Immature natural killer cell (primary cell): ENCODE measurements around the gene LIPC. TPM values are rescaled to one million over a fixed set of nuclear protein-coding genes. Genes with fewer than 3 reads are reported as not detected.

Experiments used
- DNase-seq, 3 donors: peaks; one replicate each; pipeline ENCODE4 v3.0.0; 2022; ENCODE audit warnings: mixed read lengths in 1 of 3
- H3K27ac Mint-ChIP-seq, 6 donors: one replicate each; pipeline ENCODE4 v1.8.0; 2020; ENCODE audit warnings: mixed read lengths in 6 of 6, mild to moderate bottlenecking in 5 of 6, inconsistent platforms in 4 of 6, moderate library complexity in 3 of 6
- H3K27me3 Mint-ChIP-seq, 3 donors: one replicate each; pipeline ENCODE4 v1.8.0; 2020 to 2021; ENCODE audit warnings: low read depth in 3 of 3, mild to moderate bottlenecking in 3 of 3, mixed read lengths in 3 of 3, moderate library complexity in 3 of 3, inconsistent platforms in 1 of 3
- H3K36me3 Mint-ChIP-seq, 3 donors: one replicate each; pipeline ENCODE4 v1.8.0; 2020; ENCODE audit warnings: mixed read lengths in 3 of 3, inconsistent platforms in 2 of 3, mild to moderate bottlenecking in 2 of 3
- H3K4me1 Mint-ChIP-seq, 2 donors: one replicate each; pipeline ENCODE4 v1.8.0; 2020; ENCODE audit warnings: inconsistent platforms in 2 of 2, mild to moderate bottlenecking in 2 of 2, mixed read lengths in 2 of 2, moderate library complexity in 1 of 2
- H3K4me3 Mint-ChIP-seq, 5 donors: one replicate each; pipeline ENCODE4 v1.8.0; 2020; ENCODE audit warnings: mild to moderate bottlenecking in 5 of 5, mixed read lengths in 5 of 5, inconsistent platforms in 3 of 5, moderate library complexity in 3 of 5
- H3K9me3 Mint-ChIP-seq, 6 donors: one replicate each; pipeline ENCODE4 v1.8.0; 2020; ENCODE audit warnings: mild to moderate bottlenecking in 6 of 6, mixed read lengths in 6 of 6, inconsistent platforms in 4 of 6, moderate library complexity in 3 of 6
- polyA plus RNA-seq, 3 donors: library from polyadenylated mRNA; unstranded; fragments of 300-500 nt; fragmentation: Illumina TruSeq; gene quantifications; one replicate each; pipeline ENCODE4 v1.2.3, GENCODE V29; 2021

LIPC gene
- polyA plus RNA-seq, 3 donors from 2014 or later = 2.4 to 6.8 (median 2.8) TPM

DNA sequence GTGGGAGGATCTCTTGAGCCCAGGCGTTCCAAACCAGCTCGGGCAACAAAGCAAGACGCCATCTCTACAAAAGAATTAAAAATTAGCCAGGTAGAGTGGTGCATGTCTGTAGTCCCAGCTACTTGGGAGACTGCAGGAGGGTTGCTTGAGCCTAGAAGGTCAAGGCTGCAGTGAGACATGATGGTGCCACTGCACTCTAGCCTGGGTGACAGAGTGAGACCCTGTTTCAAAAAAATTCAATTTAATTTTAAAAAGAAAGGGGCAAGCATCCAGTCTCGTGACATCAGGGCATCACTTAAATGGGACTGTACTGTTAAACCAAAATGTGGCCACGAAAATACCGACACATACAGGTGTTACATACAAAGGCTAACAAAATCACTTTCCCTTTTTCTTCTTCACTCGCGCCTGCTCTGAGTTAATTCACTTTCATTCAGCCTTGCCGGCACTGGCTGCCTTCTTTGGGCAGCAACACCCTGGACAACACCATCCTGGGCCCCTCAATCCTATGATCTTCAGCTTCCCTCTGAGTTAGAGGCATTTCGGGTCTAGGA, 121.7 kb downstream of the LIPC start:
- H3K36me3 Mint-ChIP-seq = peaks cover 0 to 4% (median 0%) of the 10 kb centered on the region in 3 donors
- peak overlapping the region; percentile 35 to 74 (median 57) for H3K4me3 Mint-ChIP-seq
- DNase-seq = peak; percentile 56 to 65 (median 58)
- H3K9me3 Mint-ChIP-seq = no peaks in the 10 kb centered on the region
- H3K27me3 Mint-ChIP-seq = peaks cover 7 to 14% (median 13%) of the 10 kb centered on the region in 3 donors
- H3K27ac Mint-ChIP-seq = peak overlapping the region in 5 of 6 donors; percentile 34 to 80 (median 59)
- H3K4me1 Mint-ChIP-seq = peaks cover 45 to 46% of the 10 kb centered on the region in 2 donors

DNA sequence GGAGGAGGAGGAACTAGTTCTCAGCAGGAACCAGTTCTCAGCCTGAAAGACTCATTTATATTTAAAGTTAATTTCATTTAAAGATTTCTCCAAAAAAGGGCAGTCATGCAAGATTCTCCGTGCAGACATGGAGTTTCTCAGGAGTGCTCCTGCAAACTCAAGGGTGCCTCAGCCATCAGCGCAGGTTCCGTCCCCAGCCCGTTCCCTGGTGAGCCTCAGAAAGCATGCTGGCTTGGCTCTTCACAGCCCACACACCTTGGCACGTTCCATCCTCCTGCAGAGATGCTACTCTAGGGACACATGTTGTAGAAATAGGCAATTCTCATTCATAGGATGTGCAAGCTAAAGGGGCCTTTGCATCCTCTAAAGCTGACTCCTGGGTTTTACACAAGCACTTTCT, 123.0 kb downstream of the LIPC start:
- Mint-ChIP-seq H3K4me1 (peaks cover 40 to 45% of the 10 kb centered on the region in 2 donors), H3K4me3 (no peak overlapping the region), H3K27ac (no peak overlapping the region), H3K9me3 (no peaks in the 10 kb centered on the region), H3K36me3 (peaks cover 0 to 4% (median 0%) of the 10 kb centered on the region in 3 donors), H3K27me3 (peaks cover 7 to 13% (median 13%) of the 10 kb centered on the region in 3 donors)
- no peak for DNase-seq

DNA sequence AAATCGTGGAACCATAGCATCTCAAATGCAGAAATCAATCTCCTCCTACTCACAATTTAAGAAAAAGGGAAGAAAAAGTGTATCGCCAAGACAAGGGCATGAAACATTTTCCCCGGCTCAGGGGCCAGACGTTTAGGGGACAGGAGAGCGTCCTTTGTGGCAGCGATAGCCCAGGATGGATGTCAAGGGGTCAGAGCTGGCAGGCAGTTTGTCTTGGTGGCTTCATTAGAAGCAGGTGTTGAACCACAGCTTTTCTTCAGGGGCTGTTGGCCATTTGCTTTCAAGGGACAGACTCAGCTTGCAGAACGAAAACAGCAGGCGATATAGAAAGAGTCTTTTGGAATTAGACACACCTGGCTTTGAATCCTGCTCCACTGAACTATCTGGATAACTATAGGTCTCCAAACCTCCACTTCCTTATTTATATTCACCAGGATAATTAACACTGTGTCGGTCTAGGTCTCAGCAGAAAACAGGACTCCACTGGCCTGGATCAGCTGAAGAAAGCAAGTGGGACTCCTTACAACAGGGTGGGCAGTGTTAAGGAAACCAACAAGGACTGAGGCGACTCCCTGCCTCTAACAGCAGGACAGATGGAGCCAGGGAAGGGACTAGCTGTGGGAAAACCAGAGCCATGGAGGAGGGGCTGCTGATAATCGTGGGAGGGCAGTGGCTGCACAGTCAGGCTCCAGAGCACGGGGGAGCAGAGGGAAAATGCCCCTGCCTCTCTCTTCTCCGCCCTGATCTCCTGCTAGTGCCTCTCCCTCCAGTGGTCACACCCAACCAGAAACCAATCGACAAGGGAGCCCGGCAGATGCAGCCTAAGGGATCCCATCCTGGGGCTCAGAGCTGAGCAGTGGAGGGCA, 123.6 kb downstream of the LIPC start:
- Mint-ChIP-seq H3K27me3 (peaks cover 6 to 13% (median 11%) of the 10 kb centered on the region in 3 donors), H3K27ac (no peak overlapping the region), H3K4me1 (peaks cover 34 to 39% of the 10 kb centered on the region in 2 donors), H3K9me3 (no peaks in the 10 kb centered on the region), H3K4me3 (no peak overlapping the region), H3K36me3 (peaks cover 0 to 4% (median 0%) of the 10 kb centered on the region in 3 donors)
- no peak for DNase-seq

DNA sequence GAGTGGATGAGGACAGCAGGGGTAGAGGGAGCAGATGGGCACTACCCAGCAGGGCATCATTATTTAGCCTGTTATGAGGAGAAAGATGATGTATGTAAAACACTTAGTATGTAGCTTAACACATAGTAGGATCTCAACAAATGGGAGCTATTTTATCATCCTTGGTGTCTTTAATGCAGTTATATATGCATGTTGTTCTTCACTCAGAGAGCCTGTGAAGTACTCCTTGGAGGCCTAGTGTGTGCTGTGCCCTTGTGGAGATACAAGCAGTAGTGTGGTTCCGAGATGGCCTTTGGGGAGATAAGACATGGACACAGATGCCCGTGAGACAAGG, 124.2 kb downstream of the LIPC start:
- peaks cover 0 to 3% (median 0%) of the 10 kb centered on the region in 3 donors for H3K36me3 Mint-ChIP-seq
- H3K27ac Mint-ChIP-seq = no peak overlapping the region
- no peak overlapping the region for H3K4me3 Mint-ChIP-seq

DNA sequence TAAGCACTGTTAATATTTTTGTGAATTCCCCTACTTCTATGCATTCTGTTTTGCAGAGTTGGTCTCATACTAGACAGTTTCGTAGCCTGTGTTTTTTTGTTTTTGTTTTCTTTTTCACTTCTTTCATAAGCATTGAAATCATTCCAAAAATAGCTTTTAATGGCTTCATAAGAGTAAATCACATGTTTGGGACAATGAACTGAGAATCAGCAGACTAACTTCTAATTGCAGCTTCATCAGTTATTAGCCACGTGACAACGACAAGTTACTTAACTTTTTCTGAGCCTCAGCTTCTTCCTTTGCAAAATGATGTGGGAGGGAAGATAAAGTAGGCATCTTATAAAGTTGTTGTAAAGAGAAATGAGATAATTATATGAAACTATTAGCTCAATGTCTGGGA, 124.8 kb downstream of the LIPC start:
- Mint-ChIP-seq H3K4me3 (no peak overlapping the region), H3K27ac (no peak overlapping the region), H3K9me3 (peaks cover 0 to 2% (median 0%) of the 10 kb centered on the region in 6 donors), H3K36me3 (no peaks in the 10 kb centered on the region), H3K4me1 (peaks cover 23 to 27% of the 10 kb centered on the region in 2 donors), H3K27me3 (peaks cover 4 to 11% (median 6%) of the 10 kb centered on the region in 3 donors)
- DNase-seq = no peak

More for the DNA sequence above, 124.2 kb downstream of the LIPC start:
- peaks cover 29 to 33% of the 10 kb centered on the region in 2 donors for H3K4me1 Mint-ChIP-seq
- H3K27me3 Mint-ChIP-seq = peaks cover 4 to 13% (median 7%) of the 10 kb centered on the region in 3 donors
- no peak for DNase-seq
- peaks cover 0 to under 1% (median 0%) of the 10 kb centered on the region in 6 donors for H3K9me3 Mint-ChIP-seq

DNA sequence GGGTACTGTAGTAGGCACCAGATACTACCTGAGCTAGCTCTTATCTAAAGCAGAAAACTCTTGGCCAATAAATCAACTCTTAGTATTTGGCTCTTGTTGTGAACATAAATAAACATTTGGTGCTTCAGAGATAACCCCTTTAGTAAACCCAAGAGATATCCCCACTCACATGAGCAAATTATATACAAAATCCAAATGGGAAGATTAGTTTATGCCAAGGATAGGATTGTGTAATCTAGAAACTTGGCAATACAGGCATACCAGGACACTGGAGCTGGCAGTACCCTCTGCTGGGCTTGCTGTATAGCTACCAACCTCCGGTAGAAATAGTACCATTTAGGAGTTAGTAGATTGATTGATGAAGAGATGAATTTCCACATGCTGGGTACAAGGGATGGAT, 127.0 kb downstream of the LIPC start:
- DNase-seq = no peak
- H3K4me3 Mint-ChIP-seq = no peak overlapping the region
- H3K4me1 Mint-ChIP-seq = peaks cover under 1 to 5% of the 10 kb centered on the region in 2 donors
- H3K27me3 Mint-ChIP-seq = peaks cover 2 to 6% (median 4%) of the 10 kb centered on the region in 3 donors
- peaks cover 0 to 2% (median 0%) of the 10 kb centered on the region in 6 donors for H3K9me3 Mint-ChIP-seq
- H3K27ac Mint-ChIP-seq = no peak overlapping the region
- H3K36me3 Mint-ChIP-seq = peaks cover 0 to 3% (median 3%) of the 10 kb centered on the region in 3 donors

DNA sequence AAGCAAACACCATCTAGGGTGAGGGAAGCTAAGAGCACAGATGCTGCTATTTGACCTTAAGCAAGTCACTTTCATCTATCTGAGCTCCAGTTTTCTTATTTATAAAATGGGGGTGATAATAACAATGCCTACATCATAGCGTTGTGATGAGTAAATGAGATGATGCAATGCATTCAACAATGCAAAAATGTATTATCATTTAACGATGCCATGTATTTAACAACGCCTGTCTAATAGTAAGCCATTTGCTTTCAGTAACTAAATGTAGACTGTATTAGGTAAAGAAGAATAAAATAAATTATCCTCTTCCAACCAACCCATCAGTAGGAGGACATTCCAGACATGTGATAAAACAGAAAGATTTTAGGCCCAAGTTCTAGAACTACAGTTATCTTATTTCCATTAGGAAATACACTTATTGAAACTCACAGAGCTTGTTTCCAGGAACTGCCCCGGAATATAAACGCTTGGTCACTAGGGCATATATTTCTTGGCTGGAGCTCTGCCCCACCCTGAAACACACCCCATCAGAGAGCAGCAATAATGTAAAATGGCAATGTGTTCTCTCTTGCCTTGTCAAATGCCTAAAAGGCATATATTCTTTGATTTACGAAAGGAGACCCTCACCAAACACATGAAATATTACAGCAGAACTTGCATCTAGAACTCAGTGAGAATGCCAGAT, 128.3 kb downstream of the LIPC start:
- no peaks in the 10 kb centered on the region for H3K4me1 Mint-ChIP-seq
- H3K9me3 Mint-ChIP-seq = peaks cover 0 to 2% (median 0%) of the 10 kb centered on the region in 6 donors
- H3K27ac Mint-ChIP-seq = no peak overlapping the region
- H3K27me3 Mint-ChIP-seq = peaks cover 2 to 6% (median 2%) of the 10 kb centered on the region in 3 donors
- peaks cover 1 to 6% (median 3%) of the 10 kb centered on the region in 3 donors for H3K36me3 Mint-ChIP-seq
- H3K4me3 Mint-ChIP-seq = no peak overlapping the region
- no peak for DNase-seq

DNA sequence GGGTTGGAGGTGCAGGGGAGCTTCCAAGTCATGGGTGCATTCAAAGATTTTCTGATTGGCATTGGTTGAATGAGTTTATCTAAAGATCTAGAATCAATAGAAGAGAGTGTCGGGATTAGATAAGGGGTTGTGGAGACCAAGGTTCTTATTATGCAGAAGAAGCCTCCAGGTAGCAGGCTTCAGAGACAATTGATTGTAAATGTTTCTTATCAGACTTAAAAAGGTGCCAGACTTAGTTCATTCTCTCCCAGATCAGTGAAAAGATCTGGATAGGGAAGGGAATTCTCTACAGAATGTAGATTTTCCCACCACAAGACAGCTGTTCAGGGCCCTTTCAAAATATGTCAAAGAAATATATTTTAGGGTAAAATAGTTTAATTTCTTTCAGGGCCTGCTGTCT, 129.5 kb downstream of the LIPC start:
- peaks cover 3 to 8% (median 7%) of the 10 kb centered on the region in 3 donors for H3K36me3 Mint-ChIP-seq
- H3K27ac Mint-ChIP-seq = peak overlapping the region in 2 of 6 donors; percentile 6 to 32
- peaks cover 0 to 2% (median 0%) of the 10 kb centered on the region in 6 donors for H3K9me3 Mint-ChIP-seq
- no peak overlapping the region for H3K4me3 Mint-ChIP-seq
- peaks cover 0 to 10% (median 0%) of the 10 kb centered on the region in 3 donors for H3K27me3 Mint-ChIP-seq
- DNase-seq = no peak
- no peaks in the 10 kb centered on the region for H3K4me1 Mint-ChIP-seq

DNA sequence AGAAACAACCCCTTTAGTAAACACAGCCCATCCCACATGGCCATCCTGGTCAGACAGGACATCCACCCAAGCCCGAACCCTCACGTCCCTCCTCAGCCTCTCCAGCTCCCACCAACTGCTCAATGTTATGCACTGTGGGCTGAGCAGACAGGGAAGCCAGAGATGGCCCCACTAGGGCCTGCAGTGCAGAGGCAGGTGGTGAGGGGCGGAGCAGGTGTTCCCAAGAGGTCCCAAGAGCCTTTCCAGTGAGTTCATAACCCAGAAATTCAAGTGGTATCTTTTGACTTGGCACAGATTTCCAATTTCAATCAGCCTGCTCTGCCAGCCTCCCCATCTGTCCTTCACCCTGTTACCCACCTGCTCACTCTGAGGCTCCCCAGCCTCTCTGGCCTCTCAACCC, 130.3 kb downstream of the LIPC start:
- Mint-ChIP-seq H3K4me3 (no peak overlapping the region), H3K9me3 (peaks cover 0 to 2% (median 0%) of the 10 kb centered on the region in 6 donors), H3K4me1 (no peaks in the 10 kb centered on the region), H3K27me3 (peaks cover 0 to 10% (median 0%) of the 10 kb centered on the region in 3 donors), H3K36me3 (peaks cover 3 to 8% (median 7%) of the 10 kb centered on the region in 3 donors), H3K27ac (no peak overlapping the region)
- DNase-seq = no peak

DNA sequence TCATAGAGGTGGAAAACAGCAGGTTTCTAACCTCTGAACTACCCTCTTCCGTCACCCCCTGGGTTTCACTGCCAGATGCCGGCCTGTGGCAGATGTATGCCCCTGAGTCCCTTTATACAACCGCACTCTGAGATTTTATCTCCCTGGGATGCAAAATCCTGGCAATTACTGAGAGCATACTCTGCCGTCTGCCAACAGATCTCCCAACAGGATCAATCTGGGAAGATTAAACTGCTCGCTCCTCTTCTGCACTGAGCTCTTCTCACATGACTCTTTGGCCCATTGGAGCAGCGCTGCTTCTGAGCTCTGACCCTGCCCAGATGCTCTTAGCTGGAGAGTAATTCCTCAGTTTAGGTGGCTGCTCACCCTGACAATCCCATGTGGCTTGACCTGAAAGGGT, 133.2 kb downstream of the LIPC start:
- H3K9me3 Mint-ChIP-seq = peaks cover 0 to 2% (median 0%) of the 10 kb centered on the region in 6 donors
- peaks cover 3 to 8% (median 7%) of the 10 kb centered on the region in 3 donors for H3K36me3 Mint-ChIP-seq
- H3K27me3 Mint-ChIP-seq = peaks cover 0 to 10% (median 0%) of the 10 kb centered on the region in 3 donors
- H3K4me3 Mint-ChIP-seq = no peak overlapping the region
- no peak for DNase-seq
- H3K4me1 Mint-ChIP-seq = peaks cover 13% of the 10 kb centered on the region in 2 donors
- H3K27ac Mint-ChIP-seq = no peak overlapping the region

DNA sequence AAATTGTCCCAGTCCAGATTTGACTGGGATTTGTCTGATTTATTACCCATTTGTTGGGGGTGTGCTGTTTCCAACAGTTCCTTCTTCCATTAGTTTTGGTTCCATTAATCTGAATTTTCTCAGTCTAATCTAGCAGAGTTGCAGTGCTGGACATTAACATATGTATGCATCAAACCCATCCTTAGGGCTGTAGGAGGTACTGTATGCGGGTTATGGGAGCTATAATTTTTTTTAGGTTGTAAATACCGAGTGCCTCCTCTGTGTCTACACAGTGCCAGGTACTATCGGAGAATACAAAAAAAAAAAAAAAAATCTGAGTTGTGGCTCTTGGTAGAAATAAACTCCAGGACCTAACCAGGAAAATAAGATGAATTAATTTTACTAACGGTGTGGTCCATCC, 133.8 kb downstream of the LIPC start:
- Mint-ChIP-seq H3K27ac (no peak overlapping the region), H3K27me3 (peaks cover 0 to 10% (median 0%) of the 10 kb centered on the region in 3 donors), H3K4me3 (no peak overlapping the region), H3K36me3 (peaks cover 3 to 8% (median 7%) of the 10 kb centered on the region in 3 donors), H3K4me1 (peaks cover 13% of the 10 kb centered on the region in 2 donors), H3K9me3 (peaks cover 0 to 2% (median 0%) of the 10 kb centered on the region in 6 donors)
- DNase-seq = no peak

DNA sequence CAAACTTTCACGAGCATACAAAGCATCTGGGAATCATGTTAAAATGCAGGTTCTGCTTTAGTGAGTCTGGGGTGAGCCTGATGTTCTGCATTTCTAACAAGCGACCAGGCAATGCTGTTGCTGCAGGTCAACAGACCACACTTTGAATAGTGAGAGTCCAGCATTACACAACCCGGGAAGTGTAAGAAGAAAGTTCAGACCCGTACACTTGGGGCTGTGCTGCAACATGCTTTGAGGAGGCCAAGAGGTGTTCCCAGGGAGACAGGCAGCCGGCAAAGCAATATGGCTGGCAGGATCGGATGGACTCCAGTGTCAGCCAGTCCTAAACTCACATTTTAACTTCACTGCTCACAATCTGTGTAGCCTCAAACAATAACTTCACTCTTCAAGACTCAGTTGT, 134.2 kb downstream of the LIPC start:
- H3K27ac Mint-ChIP-seq = no peak overlapping the region
- no peak for DNase-seq
- no peak overlapping the region for H3K4me3 Mint-ChIP-seq
- H3K9me3 Mint-ChIP-seq = peaks cover 0 to under 1% (median 0%) of the 10 kb centered on the region in 6 donors
- H3K27me3 Mint-ChIP-seq = peaks cover 0 to 10% (median 0%) of the 10 kb centered on the region in 3 donors
- peaks cover 3 to 8% (median 7%) of the 10 kb centered on the region in 3 donors for H3K36me3 Mint-ChIP-seq
- peaks cover 13% of the 10 kb centered on the region in 2 donors for H3K4me1 Mint-ChIP-seq

DNA sequence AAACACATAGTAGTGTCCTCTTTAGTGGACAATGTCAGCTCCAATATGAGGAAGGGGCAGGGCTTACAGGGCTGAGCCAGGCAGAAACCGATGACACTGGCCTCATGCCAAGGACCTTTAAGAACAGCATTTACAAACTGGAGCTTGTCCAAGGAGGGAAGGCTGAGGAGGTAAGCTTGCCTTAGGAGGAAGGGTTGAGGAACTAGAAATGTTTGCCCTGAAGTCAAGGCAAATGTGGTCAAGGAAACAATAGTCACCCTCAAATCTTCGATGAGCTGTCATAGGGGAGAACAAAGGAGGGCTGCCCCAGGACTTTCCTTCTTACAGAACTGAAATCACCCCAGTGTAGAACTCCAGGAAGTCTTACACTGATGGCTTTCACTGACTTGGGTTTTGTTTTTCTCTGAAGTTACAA, 136.4 kb downstream of the LIPC start:
- H3K36me3 Mint-ChIP-seq = peaks cover 3 to 7% (median 4%) of the 10 kb centered on the region in 3 donors
- no peak for DNase-seq
- H3K9me3 Mint-ChIP-seq = no peaks in the 10 kb centered on the region
- peaks cover 13% of the 10 kb centered on the region in 2 donors for H3K4me1 Mint-ChIP-seq
- no peak overlapping the region for H3K4me3 Mint-ChIP-seq
- H3K27ac Mint-ChIP-seq = peak overlapping the region in 3 of 6 donors; percentile 74 to 88 (median 78)
- peaks cover 0 to 9% (median 0%) of the 10 kb centered on the region in 3 donors for H3K27me3 Mint-ChIP-seq
